Body of pancreas (tissue), 4 donors: ENCODE measurements around the gene RASL11A.

Source experiments
- CTCF ChIP-seq, 7 experiments: fragments of 450-650 bp in 4 of 7; fragments of 200-600 bp in 3 of 7; sonication (generic) in 3 of 7; IDR thresholded peaks; one replicate each; pipeline ENCODE4 v1.5.1; 2016 to 2019; ENCODE audit warnings: antibody characterized with exemption in 7 of 7
- POLR2A ChIP-seq, 3 donors: fragments of 450-650 bp; IDR thresholded peaks; one replicate each; pipeline ENCODE4 v1.6.1; 2016; ENCODE audit warnings: antibody characterized with exemption in 3 of 3, mild to moderate bottlenecking in 2 of 3

GRCh38 chr13:27304099-27304498 lies 33.5 kb downstream of the RASL11A start:
- TF ChIP-seq CTCF (IDR thresholded peaks at IDR 0.05): no peak
- TF ChIP-seq POLR2A (IDR thresholded peaks at IDR 0.05): no peak
